ENCODE measurements around the gene SERPINA4.

The SERPINA4 gene

DNA sequence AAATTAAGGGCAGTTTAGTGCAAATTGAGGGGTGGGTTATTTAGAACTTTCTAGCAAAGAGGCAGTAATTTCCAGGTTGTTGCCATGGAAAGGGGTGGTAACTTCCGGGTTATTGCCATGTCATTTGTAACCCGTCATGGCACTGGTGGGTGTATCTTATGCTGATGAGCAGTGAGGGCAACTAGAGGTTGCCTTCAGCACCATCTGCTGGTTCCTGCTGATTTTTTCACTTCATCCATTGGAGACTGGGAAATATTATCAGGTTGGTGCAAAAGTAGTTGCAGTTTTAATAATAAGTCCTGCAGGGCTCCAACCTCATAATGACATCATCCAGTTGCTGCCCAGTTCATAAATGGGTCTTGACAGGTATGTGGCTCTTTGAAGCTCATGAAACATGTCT lies 24.4 kb upstream of the SERPINA4 start:
- Histone ChIP-seq H3K36me3 (ENCODE audit: insufficient read depth, low read length) (no peaks in the 10 kb centered on the region), H3K4me3 (ENCODE audit: low read length) (no peak overlapping the region), H3K9me3 (ENCODE audit: low read length) (no peaks in the 10 kb centered on the region), H3K4me1 (ENCODE audit: insufficient read depth, low read length) (no peaks in the 10 kb centered on the region), H2AFZ (ENCODE audit: low read depth, low read length) (no peak overlapping the region), H3K27me3 (ENCODE audit: insufficient read depth, low read length) (no peaks in the 10 kb centered on the region)

DNA sequence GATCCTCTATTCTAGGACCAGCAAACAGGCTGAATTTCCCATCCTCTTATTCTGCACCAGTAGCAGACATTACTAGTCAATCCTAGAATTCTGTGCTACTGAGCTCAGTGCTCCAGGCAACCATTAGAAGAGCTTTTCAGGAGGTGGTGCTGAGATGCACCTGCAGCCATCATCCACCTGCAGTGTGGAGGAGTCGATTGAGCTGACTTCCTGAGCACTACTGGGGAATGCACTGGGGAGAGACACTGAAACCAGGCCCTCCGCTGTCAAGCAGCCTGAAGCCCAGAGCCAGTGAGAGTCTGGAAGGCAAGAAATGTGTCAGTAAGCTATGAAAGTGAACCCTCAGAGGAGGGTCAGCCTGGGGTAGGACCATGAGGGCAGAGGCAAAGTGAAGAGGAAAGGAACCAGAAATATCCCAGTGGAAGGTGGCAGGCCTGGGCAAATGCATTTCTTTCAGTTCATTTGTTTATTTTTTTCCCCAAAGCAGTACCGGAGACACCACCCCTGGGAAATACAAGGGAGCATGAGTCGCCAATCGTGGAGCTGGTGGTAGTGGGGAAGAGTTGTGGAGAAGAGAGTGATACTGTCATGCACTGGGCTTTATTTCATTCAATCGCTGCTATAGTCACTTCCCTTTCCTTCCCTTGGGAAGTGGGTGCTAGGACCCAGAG lies 23.0 kb upstream of the SERPINA4 start:
- H2AFZ ChIP-seq (ENCODE audit: low read depth, low read length) = no peak overlapping the region
- H3K9me3 ChIP-seq (ENCODE audit: low read length) = no peaks in the 10 kb centered on the region
- H3K4me3 ChIP-seq (ENCODE audit: low read length) = no peak overlapping the region
- no peaks in the 10 kb centered on the region for H3K27me3 ChIP-seq (ENCODE audit: insufficient read depth, low read length)
- H3K4me1 ChIP-seq (ENCODE audit: insufficient read depth, low read length) = no peaks in the 10 kb centered on the region
- no peaks in the 10 kb centered on the region for H3K36me3 ChIP-seq (ENCODE audit: insufficient read depth, low read length)

DNA sequence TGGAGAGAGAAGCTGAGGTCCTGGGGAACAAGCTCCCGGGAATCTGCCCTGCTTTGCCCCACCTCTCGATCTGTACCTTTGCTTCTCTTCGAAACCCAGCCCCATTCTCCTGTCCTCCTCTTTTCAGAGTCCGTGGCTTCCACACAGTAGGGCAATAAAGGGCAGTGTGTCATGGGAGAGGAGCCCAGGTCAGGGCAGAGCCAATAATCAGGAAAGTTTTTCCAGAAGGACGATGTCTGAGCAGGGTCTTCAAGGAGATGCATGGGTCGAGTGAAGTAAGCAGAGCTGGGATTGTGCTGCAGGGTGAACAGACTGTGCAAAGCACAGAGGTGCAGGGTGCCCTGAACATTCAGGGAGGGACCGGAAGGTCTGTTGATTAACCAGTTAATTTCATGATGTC lies 22.1 kb upstream of the SERPINA4 start:
- Histone ChIP-seq H3K27me3 (ENCODE audit: insufficient read depth, low read length) (no peaks in the 10 kb centered on the region), H3K36me3 (ENCODE audit: insufficient read depth, low read length) (no peaks in the 10 kb centered on the region), H3K4me1 (ENCODE audit: insufficient read depth, low read length) (no peaks in the 10 kb centered on the region), H3K9me3 (ENCODE audit: low read length) (no peaks in the 10 kb centered on the region), H2AFZ (ENCODE audit: low read depth, low read length) (no peak overlapping the region), H3K4me3 (ENCODE audit: low read length) (no peak overlapping the region)

DNA sequence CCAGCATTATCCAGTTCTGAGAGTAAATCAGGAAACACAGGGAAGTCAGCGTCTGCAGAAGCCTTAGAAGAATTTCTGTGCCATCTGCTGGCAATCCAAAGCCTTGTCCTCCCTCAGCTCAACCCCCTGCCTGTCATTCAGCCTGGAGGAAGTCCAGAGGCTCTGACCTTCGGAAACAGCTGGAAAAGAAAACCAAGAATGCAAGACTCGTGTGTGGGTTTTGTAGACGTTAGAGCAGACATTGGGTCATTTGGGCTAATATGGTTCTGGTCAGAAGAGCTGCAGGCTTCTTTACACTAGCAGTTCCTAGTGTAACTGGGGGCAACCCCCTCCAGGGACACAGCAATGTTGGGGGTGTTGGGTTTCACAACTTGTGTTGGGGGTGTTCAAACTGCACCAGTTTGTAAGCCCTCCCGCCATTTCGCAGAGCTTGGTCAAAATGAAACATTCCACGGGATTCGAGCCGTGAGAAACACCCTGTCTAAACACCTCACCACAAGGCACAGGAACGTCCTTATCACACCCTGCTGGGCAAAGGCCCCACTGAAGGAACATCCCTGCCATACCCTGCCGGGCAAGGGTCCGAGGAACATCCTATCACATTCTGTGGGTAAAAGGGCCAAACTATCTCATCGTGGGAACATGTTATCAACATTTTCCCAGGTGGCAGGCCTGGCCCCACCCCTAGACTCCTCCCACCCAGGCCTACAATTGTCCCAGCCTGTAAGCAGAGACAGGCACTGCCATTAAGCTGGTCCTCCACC lies 21.0 kb upstream of the SERPINA4 start:
- no peak overlapping the region for H3K4me3 ChIP-seq (ENCODE audit: low read length)
- H2AFZ ChIP-seq (ENCODE audit: low read depth, low read length) = no peak overlapping the region
- no peaks in the 10 kb centered on the region for H3K9me3 ChIP-seq (ENCODE audit: low read length)
- H3K36me3 ChIP-seq (ENCODE audit: insufficient read depth, low read length) = no peaks in the 10 kb centered on the region
- no peaks in the 10 kb centered on the region for H3K27me3 ChIP-seq (ENCODE audit: insufficient read depth, low read length)
- no peaks in the 10 kb centered on the region for H3K4me1 ChIP-seq (ENCODE audit: insufficient read depth, low read length)

DNA sequence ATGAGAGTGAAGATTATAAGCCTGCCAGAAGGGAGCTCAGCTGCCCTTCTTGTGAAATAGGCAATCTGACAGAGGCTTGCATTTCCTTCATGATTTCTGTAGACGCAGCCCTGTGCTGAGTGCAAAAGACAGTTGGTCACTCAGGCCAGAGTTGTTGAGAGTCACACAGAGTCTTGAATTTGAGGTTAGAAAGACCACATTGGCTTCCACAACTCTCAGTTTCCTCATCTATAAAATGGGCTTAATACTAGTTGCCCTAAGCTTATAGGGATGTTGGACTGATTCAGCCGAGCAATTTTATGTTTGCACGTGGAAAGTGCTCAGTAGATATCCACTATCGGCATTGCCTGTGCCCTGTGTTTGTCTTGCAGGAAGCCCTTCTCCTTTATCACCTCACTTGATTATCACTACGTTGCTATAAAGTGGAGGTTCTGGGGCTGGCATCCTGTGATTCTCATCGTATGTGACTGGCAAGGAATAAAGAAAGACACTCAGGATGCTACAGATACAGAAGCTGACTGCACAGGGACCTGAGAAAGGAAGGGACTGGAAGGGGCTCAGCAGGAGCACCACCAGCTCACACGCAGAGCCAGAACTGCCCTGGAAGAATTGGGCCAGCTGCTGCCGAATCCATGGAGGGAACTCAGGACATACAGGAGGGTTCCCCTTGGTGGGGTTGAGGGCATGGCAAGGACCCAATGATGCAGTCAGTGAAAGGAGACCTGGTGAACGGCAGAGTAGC lies 19.8 kb upstream of the SERPINA4 start:
- Histone ChIP-seq H3K9me3 (ENCODE audit: low read length) (no peaks in the 10 kb centered on the region), H3K36me3 (ENCODE audit: insufficient read depth, low read length) (no peaks in the 10 kb centered on the region), H3K27me3 (ENCODE audit: insufficient read depth, low read length) (no peaks in the 10 kb centered on the region), H3K4me1 (ENCODE audit: insufficient read depth, low read length) (no peaks in the 10 kb centered on the region), H2AFZ (ENCODE audit: low read depth, low read length) (no peak overlapping the region), H3K4me3 (ENCODE audit: low read length) (no peak overlapping the region)

DNA sequence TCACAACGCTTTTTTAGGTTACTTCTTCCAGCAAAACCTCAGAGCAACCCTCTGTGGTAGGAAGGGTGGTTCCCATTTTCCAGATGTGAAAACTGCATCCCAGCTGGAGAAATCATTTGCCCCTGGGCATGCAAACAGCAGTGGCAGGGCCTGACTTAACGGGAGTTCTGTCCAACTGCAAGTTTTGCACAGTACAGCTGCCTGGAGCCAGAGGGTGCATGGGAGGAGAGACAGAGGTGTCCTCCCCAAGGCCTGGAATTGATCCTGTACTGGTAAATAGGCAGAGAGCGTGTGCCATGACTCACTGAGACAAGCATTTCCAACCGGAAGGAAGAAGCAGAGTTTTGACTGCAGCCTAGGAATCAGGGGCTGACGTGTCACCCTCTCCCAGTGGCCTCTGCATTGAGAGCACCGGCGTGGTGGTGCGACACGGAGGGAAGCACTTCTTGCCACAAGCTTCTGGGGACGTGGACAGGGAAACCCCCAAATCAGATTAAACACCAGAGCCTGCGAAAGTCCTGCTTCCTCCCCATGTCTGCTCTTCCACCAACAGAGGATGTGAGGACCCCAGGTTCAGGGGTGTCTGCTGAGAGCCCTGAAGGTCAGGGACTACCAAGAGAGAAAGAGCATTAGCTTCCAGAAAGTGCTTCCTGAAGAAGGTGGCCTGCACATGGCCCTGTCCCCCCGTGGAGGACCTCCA lies 19.0 kb upstream of the SERPINA4 start:
- Histone ChIP-seq H3K4me1 (ENCODE audit: insufficient read depth, low read length) (no peaks in the 10 kb centered on the region), H3K36me3 (ENCODE audit: insufficient read depth, low read length) (no peaks in the 10 kb centered on the region), H2AFZ (ENCODE audit: low read depth, low read length) (no peak overlapping the region), H3K4me3 (ENCODE audit: low read length) (no peak overlapping the region), H3K27me3 (ENCODE audit: insufficient read depth, low read length) (no peaks in the 10 kb centered on the region), H3K9me3 (ENCODE audit: low read length) (no peaks in the 10 kb centered on the region)

DNA sequence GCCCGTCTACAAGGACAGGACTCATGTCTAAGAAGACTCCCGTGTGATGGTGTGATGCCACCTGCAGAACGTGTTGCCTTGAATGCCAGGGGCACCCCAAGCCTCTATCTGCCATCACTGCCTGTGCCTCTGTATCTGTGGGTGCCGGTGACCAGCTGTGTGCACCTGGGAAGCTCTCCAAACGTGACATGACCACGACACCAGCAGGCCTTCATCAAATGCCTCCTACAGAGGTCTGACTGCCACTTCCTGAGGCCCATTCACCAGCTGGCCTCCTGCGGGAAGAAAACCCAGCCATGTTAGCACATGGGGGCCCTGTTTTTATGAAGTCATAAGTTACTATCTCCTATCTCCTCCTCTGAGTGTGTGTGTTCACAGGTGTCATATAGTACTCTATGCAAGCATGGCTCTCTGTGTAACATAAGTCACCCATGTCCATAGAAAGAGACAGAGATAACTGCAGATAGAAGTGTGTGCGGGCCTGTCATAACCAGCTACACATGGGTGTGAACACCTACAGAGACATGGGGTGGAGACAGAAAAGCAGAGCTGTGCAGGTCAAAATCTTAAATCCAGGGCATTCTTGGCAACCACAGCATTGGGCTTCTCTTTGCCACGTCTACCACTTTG lies 18.3 kb upstream of the SERPINA4 start:
- Histone ChIP-seq H2AFZ (ENCODE audit: low read depth, low read length) (no peak overlapping the region), H3K4me1 (ENCODE audit: insufficient read depth, low read length) (no peaks in the 10 kb centered on the region), H3K36me3 (ENCODE audit: insufficient read depth, low read length) (no peaks in the 10 kb centered on the region), H3K4me3 (ENCODE audit: low read length) (no peak overlapping the region), H3K27me3 (ENCODE audit: insufficient read depth, low read length) (no peaks in the 10 kb centered on the region), H3K9me3 (ENCODE audit: low read length) (no peaks in the 10 kb centered on the region)

DNA sequence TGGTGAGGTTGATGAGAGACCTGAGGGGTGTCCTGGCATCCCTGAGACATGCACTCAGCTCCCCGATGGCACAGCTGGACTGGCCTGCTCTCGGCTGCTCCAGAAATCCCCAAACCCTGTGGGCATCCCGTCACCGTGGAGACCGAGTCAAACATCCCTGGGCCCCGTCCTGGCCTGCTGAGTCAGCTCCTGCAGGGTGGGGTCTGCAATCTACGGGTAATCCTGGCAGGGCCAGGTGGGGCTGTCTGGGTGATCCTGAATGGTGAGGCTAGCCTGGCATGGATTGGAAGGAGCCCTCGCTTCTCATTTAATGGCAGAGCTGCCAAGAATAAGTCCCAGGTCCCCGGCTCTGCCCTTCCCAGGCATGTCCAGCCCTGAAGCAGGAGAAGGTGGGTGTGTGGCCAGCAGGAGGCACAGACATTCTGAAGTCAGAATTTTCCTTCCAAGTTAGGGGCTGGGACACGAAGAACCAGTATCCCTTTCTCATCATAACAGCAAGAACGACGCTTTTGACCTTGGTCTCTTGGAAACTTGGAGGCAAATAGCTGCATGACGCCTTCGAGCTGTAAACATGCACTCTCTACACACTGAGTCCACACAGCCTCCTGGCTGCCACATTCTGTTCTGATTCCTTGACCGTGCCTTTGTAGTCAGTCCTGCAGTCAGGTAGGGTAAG lies 17.7 kb upstream of the SERPINA4 start:
- no peak overlapping the region for H2AFZ ChIP-seq (ENCODE audit: low read depth, low read length)
- no peaks in the 10 kb centered on the region for H3K27me3 ChIP-seq (ENCODE audit: insufficient read depth, low read length)
- H3K36me3 ChIP-seq (ENCODE audit: insufficient read depth, low read length) = no peaks in the 10 kb centered on the region
- H3K4me3 ChIP-seq (ENCODE audit: low read length) = no peak overlapping the region
- H3K4me1 ChIP-seq (ENCODE audit: insufficient read depth, low read length) = no peaks in the 10 kb centered on the region
- H3K9me3 ChIP-seq (ENCODE audit: low read length) = no peaks in the 10 kb centered on the region

DNA sequence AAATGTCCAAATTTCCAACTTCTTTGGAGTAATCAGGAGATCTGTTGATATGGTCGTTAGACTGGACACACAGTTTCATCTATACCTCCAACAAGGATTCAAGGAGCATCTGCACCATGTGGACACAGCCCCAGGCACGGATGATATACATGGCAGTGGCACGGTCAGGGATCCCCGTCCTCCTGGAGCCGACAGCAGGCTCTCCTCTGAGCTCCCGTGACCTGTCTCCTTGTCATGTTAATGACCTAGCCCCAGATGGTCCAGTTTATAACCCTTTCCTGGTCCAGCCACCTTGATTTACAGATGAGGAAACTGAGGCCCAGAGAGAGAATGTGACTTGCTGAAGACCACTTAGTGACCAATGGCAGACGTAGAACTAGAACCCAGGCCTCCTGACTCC lies 16.5 kb upstream of the SERPINA4 start:
- Histone ChIP-seq H3K9me3 (ENCODE audit: low read length) (no peaks in the 10 kb centered on the region), H2AFZ (ENCODE audit: low read depth, low read length) (no peak overlapping the region), H3K36me3 (ENCODE audit: insufficient read depth, low read length) (no peaks in the 10 kb centered on the region), H3K27me3 (ENCODE audit: insufficient read depth, low read length) (no peaks in the 10 kb centered on the region), H3K4me3 (ENCODE audit: low read length) (no peak overlapping the region), H3K4me1 (ENCODE audit: insufficient read depth, low read length) (no peaks in the 10 kb centered on the region)

DNA sequence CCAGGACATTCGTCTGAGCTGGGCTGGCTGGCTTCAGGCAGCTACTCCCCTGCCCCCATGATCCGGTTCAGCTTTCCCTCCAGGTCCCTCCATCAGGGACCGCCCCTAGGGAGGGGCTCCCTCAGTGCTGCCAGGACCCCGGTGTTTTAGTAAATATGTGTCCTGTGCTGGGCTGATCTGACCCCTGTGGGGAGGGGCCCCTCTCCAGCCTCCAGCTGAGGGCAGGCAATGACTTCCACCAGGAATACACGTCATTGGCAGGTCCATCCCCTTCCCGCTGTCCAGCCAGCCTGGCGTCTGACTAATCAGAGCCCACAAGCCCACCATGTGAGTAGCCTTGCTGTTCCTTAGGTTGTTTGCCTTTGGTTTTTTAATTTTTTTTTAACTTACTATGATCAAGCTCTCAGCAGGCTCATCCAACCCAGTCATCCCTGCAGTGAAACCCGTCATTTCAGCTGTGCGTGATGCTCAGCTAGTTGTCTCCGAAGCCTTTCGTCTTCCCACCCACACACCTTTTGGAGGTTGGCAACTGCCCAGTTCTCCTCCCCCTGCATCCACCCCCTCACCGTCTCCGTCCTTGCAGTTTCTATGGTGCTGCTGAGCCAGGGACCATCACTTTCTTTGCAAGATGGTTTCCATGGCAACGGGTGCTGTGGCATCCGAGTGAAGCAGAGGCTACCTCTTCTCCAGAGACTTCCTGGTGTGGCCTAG lies 16.0 kb upstream of the SERPINA4 start:
- no peaks in the 10 kb centered on the region for H3K4me1 ChIP-seq (ENCODE audit: insufficient read depth, low read length)
- no peaks in the 10 kb centered on the region for H3K36me3 ChIP-seq (ENCODE audit: insufficient read depth, low read length)
- H3K27me3 ChIP-seq (ENCODE audit: insufficient read depth, low read length) = no peaks in the 10 kb centered on the region
- H2AFZ ChIP-seq (ENCODE audit: low read depth, low read length) = no peak overlapping the region
- H3K4me3 ChIP-seq (ENCODE audit: low read length) = no peak overlapping the region
- no peaks in the 10 kb centered on the region for H3K9me3 ChIP-seq (ENCODE audit: low read length)

DNA sequence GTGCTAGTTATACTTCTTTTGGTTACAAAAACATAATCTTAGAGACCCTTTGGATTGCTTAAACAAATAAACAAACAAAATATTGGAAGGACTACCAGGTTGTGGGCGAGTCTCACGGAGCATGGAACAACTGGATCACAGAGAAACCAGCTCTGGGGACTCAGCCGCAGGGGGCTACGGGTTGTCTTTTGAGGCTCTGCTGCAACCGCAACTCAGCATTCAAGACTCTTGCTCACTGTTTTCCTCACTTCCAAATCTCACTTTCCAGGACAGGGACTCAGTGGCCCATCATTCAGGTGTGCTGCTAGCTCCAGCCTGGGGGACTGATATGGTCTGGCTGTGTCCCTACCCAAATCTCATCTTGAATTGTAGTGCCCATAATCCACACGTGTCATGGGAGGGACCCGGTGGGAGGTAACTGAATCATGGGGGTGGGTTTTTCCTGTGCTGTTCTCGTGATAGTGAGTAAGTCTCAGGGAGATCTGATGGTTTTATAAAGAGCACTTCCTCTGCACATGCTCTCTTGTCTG lies 14.0 kb upstream of the SERPINA4 start:
- Histone ChIP-seq H3K36me3 (ENCODE audit: insufficient read depth, low read length) (no peaks in the 10 kb centered on the region), H3K27me3 (ENCODE audit: insufficient read depth, low read length) (no peaks in the 10 kb centered on the region), H3K4me1 (ENCODE audit: insufficient read depth, low read length) (no peaks in the 10 kb centered on the region), H3K4me3 (ENCODE audit: low read length) (no peak overlapping the region), H3K9me3 (ENCODE audit: low read length) (no peaks in the 10 kb centered on the region), H2AFZ (ENCODE audit: low read depth, low read length) (no peak overlapping the region)

DNA sequence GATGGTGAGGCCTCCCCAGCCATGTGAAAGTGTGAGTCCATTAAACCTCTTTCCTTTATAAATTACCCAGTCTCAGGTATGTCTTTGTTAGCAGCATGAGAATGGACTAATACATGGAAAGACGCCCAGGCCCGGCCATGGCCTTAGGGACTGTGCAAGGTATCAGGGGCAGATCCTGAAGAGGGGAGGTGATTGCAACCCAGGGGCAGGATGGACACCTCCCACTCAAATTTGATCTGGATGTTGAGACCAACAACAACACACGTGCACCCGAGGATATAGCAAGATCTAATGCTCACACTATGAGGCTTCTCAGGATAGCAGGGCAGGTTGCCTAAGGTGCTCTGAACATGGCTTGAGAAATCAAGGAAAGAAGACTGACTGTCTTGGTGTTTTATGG lies 13.5 kb upstream of the SERPINA4 start:
- no peak overlapping the region for H2AFZ ChIP-seq (ENCODE audit: low read depth, low read length)
- no peaks in the 10 kb centered on the region for H3K9me3 ChIP-seq (ENCODE audit: low read length)
- no peaks in the 10 kb centered on the region for H3K36me3 ChIP-seq (ENCODE audit: insufficient read depth, low read length)
- H3K27me3 ChIP-seq (ENCODE audit: insufficient read depth, low read length) = no peaks in the 10 kb centered on the region
- H3K4me1 ChIP-seq (ENCODE audit: insufficient read depth, low read length) = no peaks in the 10 kb centered on the region
- H3K4me3 ChIP-seq (ENCODE audit: low read length) = no peak overlapping the region
